GM10266 (cell line): ENCODE results near the gene FAM170B.
A peak's percentile ranks its signal among the peaks of the same experiment; 100 is the strongest.

Experiments
- DNase-seq: peaks from one replicate; pipeline ENCODE4 v3.0.0; 2012; ENCODE audit errors: extremely low spot score
- TF ChIP-seq, protein P1 (sequence below): IDR thresholded peaks from 2 replicates; pipeline ENCODE4 v1.5.1; 2012; ENCODE audit warnings: mild to moderate bottlenecking, low read depth; ENCODE audit not compliant: control insufficient read depth, insufficient read depth; ENCODE audit errors: missing control alignments

Gene FAM170B

DNA sequence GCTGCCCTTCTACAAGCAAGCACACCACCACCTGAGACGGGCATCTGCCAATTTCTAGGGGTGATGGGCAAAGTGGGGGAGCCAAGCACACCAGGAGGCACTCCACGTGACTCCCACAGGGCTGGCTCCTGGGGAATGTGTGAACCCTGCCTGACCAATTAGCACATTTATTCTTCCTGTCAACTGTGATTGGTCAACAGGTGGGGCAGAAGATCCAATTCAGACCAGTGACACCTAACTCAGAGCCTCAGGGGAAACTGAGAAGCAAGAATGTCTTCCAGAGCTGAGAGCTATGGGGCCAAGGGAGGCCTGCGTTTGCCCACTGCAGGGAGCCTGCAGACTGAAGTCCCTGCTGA lies 38.9 kb upstream of the FAM170B start:
- TF ChIP-seq, protein P1, sequence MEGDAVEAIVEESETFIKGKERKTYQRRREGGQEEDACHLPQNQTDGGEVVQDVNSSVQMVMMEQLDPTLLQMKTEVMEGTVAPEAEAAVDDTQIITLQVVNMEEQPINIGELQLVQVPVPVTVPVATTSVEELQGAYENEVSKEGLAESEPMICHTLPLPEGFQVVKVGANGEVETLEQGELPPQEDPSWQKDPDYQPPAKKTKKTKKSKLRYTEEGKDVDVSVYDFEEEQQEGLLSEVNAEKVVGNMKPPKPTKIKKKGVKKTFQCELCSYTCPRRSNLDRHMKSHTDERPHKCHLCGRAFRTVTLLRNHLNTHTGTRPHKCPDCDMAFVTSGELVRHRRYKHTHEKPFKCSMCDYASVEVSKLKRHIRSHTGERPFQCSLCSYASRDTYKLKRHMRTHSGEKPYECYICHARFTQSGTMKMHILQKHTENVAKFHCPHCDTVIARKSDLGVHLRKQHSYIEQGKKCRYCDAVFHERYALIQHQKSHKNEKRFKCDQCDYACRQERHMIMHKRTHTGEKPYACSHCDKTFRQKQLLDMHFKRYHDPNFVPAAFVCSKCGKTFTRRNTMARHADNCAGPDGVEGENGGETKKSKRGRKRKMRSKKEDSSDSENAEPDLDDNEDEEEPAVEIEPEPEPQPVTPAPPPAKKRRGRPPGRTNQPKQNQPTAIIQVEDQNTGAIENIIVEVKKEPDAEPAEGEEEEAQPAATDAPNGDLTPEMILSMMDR: no peak
- no peak for DNase-seq

DNA sequence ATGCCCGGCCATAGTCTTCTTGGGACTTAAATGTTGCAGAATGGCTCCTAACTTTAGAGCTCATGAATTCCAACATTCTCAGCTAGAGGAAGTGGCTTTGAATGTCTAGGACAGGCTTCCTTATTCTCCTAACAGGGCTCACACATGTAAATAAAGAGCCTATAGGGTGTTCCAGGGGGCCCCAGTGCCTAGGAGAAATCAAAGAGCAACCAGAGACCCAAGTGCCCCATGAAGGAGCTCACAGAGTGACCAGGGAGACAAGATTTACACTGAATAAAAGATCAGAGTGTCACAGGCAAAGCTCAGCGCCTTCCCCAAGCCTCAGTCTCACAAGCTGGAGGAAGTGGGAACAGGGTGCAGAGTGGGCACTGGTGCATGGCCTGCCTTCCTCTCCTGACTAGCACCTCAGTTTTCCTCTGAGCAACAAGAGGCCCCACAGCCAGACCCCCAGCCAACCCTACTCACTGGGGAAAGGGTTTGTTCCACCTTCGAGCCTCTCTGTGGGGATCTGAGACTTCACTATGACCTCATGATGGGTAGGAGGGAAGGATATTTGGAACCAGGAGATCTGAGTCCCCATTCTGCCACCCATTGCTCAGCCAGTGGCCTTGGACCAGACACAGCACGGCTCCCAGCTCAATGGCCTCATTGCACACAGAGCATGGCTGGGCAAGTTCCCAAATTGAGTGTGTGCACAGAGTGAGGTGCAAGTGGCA lies 38.4 kb upstream of the FAM170B start:
- TF ChIP-seq, protein P1: no peak
- no peak for DNase-seq

DNA sequence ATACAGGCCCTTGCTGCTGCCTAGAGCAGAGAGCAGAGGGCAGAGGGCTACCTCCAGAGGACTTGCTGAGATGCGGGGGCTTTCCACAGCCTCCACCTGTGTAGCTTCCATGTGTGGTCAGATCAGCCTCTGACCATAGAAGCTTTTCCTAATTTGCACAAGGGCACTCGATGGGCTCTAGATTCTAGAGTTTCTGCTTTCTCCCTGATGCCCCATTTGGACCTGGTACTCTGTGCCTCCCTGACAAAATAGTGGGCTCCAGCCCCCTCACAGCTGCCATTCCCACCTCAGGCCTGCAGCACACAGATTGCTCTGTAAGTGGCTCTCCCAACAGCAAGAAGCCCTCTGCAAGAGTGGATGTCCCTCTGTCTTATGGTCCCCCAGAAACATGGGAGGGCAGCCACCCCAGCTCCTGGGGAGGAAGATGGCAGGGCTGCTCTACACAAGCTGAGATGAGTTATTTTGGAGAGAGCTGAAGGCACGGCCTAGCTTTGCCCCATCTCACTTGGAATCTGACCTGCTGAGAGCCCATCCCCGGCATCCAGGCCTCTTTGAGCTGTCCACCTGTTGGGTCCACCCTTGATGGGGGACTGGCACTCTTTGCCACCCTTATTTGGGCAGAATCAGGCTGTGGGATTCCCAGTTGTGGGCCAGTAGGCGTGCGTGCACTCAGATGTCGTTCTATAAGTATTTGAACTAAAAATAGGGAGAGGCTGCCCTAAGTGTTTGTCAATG lies 37.7 kb upstream of the FAM170B start:
- no peak for DNase-seq
- TF ChIP-seq, protein P1: no peak

DNA sequence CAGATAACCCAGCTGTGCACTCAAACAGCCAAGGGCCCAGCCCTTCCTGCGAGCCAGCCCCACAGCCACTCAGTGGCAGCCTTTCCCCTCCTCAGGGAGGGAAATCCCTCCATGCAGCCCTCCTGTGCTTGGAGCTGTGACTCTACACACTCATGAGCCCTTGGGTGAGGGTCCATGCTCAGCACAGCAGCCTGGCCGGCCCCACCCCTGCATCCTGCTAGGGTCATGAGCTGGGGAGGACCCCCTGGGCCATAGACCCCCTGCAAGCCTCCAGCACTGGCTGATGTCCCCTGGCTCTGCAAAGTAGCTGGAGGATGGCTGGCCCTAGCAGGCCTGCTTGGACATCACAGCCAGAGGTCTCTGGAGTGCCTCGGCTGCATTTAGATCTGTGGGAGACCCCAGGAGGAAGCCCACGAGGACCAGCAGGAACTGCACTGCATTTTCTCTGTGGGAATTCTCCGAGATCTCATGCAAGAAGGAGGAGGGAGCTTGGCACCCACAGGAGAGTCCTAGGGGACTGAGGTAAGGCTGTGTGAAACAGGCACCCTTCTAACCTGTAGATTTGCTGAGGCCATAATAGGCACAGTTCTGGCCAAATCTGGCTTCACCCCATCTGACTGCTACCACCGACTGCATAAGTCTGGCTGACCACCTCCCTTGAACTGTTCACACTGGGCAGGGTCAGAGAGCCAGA lies 37.0 kb upstream of the FAM170B start:
- TF ChIP-seq, protein P1: peak; percentile 6
- DNase-seq: no peak

DNA sequence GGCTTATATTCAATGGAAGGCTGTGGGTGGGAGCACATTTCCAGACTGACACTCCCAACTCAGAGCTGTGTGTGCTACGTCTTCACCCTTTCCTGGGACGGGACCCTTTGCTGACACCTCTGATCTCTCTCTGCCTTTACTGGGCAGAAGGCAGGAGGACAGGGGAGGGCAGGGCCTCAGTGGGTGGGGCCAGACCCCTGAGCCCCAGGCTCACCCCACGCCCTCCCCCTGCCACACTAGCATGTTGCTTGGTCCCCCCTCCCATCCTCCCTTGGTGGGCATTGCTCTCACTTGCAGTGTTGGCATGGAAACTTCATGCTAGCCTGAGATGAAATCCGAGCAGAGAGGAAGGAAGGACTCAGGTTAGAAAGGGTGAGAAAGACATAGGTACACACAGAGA lies 36.0 kb upstream of the FAM170B start:
- no peak for DNase-seq
- TF ChIP-seq, protein P1: no peak

DNA sequence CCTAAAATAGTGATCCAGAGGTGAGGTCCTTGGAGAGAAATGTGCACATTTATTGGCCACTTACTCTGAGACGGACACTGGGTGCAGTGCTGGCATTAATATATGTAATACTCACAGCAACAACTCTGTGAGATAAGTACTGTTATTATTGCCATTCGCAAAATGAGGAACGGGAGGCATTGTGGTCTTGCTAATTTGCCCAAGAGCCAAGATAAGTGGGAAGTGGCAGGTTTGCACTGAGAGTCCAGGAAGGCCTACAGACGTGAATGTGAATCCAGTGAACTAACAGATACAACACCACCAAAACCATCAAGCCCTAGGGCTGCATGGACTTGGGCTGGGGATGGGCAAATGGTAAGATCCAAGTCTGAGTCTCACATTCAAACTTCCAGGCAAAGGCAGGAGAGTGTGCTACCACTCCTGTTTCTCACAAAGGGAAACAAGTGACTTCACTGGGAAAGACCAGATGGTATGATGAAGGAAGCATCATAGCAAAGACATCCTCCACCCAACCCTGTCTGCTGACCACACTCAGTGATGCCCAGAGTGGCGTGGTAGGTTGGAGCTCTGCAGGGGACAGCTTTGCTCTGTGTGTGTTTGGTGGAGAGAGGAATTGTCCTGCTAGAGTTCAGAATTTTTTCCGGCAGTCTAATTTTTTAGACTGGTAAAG lies 35.1 kb upstream of the FAM170B start:
- TF ChIP-seq, protein P1: no peak
- DNase-seq: no peak

DNA sequence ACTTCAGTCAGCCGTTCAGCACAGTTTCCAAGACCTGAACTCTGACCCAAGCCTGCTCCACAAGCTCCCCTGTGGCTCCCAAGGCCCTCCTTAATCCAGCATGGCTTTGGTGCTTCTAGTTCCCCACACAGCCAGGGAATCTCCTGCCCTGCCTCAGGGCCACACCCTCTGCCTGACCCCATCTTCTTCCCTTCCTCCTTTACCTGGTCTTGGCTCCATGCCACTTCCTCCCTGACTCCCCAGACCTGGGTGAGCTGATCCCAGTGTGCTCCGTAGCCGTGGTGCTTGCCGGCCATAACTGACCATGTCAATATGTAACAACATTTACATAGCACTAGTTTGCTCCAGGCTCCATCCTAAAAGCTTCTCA lies 34.3 kb upstream of the FAM170B start:
- no peak for DNase-seq
- TF ChIP-seq, protein P1: no peak
